IMR-90 (cell line): ENCODE data around the gene FAHD1. TPM values are rescaled to one million over a fixed set of nuclear protein-coding genes. Genes with fewer than 3 reads are reported as not detected.

Experiments
- ATAC-seq: fragments of 200-7000 bp; cut with Tn5 transposase; 2 replicates; pipeline ENCODE4 v1.9.1; 2020; ENCODE audit warnings: low read depth, mild to moderate bottlenecking, moderate library complexity
- BruUV-seq: library from RNA; stranded (reverse); fragments of 400-500 nt; replicated peaks from 2 replicates; lab custom pipeline; 2021; lab: Mats Ljungman, UMichigan
- CTCF ChIA-PET: fragments of 300-600 bp; formaldehyde crosslinking; extraction: SDS; loops from one replicate; lab custom pipeline; 2021; ENCODE audit warnings: antibody characterized with exemption; lab: Yijun Ruan, JAX
- POLR2A ChIA-PET: fragments of 300-600 bp; sonication (Branson Sonifier 250); formaldehyde crosslinking; loops from one replicate; lab custom pipeline; 2022; ENCODE audit warnings: antibody characterized with exemption; ENCODE audit not compliant: unreplicated experiment; lab: Charles Lee
- DNase-seq: peaks from one replicate; pipeline ENCODE4 v3.0.0; 2013
- H2AFZ ChIP-seq: replicated peaks from 2 replicates; pipeline ENCODE3; 2013; ENCODE audit warnings: low read length, mild to moderate bottlenecking; ENCODE audit not compliant: poor library complexity
- H2AK5ac ChIP-seq: 2 replicates; pipeline ENCODE4 v1.6.1; 2013; ENCODE audit warnings: low read depth, low read length, inconsistent platforms
- H2AK9ac ChIP-seq: replicated peaks from 2 replicates; pipeline ENCODE3; 2013; ENCODE audit warnings: mild to moderate bottlenecking, low read depth, low read length, moderate library complexity; ENCODE audit not compliant: poor library complexity
- H2BK120ac ChIP-seq: 2 replicates; pipeline ENCODE4 v1.6.1; 2013; ENCODE audit warnings: low read depth, low read length, inconsistent platforms
- H2BK15ac ChIP-seq: 3 replicates; pipeline ENCODE4 v1.6.1; 2013; ENCODE audit warnings: low read depth, low read length, inconsistent platforms
- H2BK20ac ChIP-seq: 2 replicates; pipeline ENCODE4 v1.6.1; 2013; ENCODE audit warnings: low read depth, mild to moderate bottlenecking, inconsistent platforms, low read length, moderate library complexity
- H2BK5ac ChIP-seq: 2 replicates; pipeline ENCODE4 v1.6.1; 2013; ENCODE audit warnings: mild to moderate bottlenecking, low read depth, low read length, inconsistent platforms; ENCODE audit not compliant: poor library complexity, severe bottlenecking
- H3K14ac ChIP-seq: replicated peaks from 2 replicates; pipeline ENCODE4 v1.6.1; 2013; ENCODE audit warnings: low read depth, low read length, inconsistent platforms
- H3K18ac ChIP-seq: 2 replicates; pipeline ENCODE4 v1.6.1; 2013; ENCODE audit warnings: low read depth, low read length, control low read depth
- H3K23ac ChIP-seq: 2 replicates; pipeline ENCODE4 v1.6.1; 2013; ENCODE audit warnings: low read depth, low read length, inconsistent platforms
- H3K27ac ChIP-seq: 2 replicates; pipeline ENCODE4 v1.5.1; 2013; ENCODE audit warnings: mild to moderate bottlenecking, control low read depth, low read length; ENCODE audit not compliant: insufficient read depth
- H3K27me3 ChIP-seq: 2 replicates; pipeline ENCODE4 v1.6.1; 2013; ENCODE audit warnings: low read length; ENCODE audit not compliant: control insufficient read depth, insufficient read depth
- H3K36me3 ChIP-seq: 2 replicates; pipeline ENCODE4 v1.6.1; 2013; ENCODE audit warnings: low read length, mixed read lengths; ENCODE audit not compliant: control insufficient read depth, insufficient read depth
- H3K4ac ChIP-seq: 2 replicates; pipeline ENCODE4 v1.6.1; 2013; ENCODE audit warnings: low read depth, low read length, inconsistent platforms
- H3K4me1 ChIP-seq: 2 replicates; pipeline ENCODE4 v1.6.1; 2013; ENCODE audit warnings: low read length, mixed read lengths; ENCODE audit not compliant: control insufficient read depth, insufficient read depth
- H3K4me2 ChIP-seq: 2 replicates; pipeline ENCODE4 v1.6.1; 2013; ENCODE audit warnings: low read depth, mild to moderate bottlenecking, control low read depth, low read length, moderate library complexity
- H3K4me3 ChIP-seq: 2 replicates; pipeline ENCODE4 v1.5.1; 2013; ENCODE audit warnings: low read depth, mild to moderate bottlenecking, control low read depth, low read length, moderate library complexity; ENCODE audit not compliant: insufficient read depth
- H3K56ac ChIP-seq: 2 replicates; pipeline ENCODE4 v1.6.1; 2013; ENCODE audit warnings: low read length, inconsistent platforms; ENCODE audit not compliant: insufficient read depth; ENCODE audit errors: extremely low read depth
- H3K79me1 ChIP-seq, 2 experiments: 2 replicates each; pipeline ENCODE4 v1.6.1; 2013; ENCODE audit warnings: low read length in 2 of 2, inconsistent platforms in 1 of 2, low read depth in 1 of 2
- H3K9ac ChIP-seq: 2 replicates; pipeline ENCODE4 v1.6.1; 2013; ENCODE audit warnings: low read depth, low read length, control low read depth
- H3K9me1 ChIP-seq: 2 replicates; pipeline ENCODE4 v1.6.1; 2013; ENCODE audit warnings: low read length, inconsistent platforms; ENCODE audit not compliant: insufficient read depth
- H3K9me3 ChIP-seq: 2 replicates; pipeline ENCODE4 v1.6.1; 2013; ENCODE audit warnings: low read length; ENCODE audit not compliant: control insufficient read depth, insufficient read depth
- H4K20me1 ChIP-seq: 2 replicates; pipeline ENCODE4 v1.6.1; 2013; ENCODE audit warnings: low read length, inconsistent platforms; ENCODE audit not compliant: insufficient read depth
- H4K5ac ChIP-seq: 2 replicates; pipeline ENCODE4 v1.6.1; 2013; ENCODE audit warnings: mild to moderate bottlenecking, low read depth, low read length, control low read depth
- H4K8ac ChIP-seq, 2 experiments: 2 replicates each; pipeline ENCODE4 v1.6.1; 2013; ENCODE audit warnings: low read depth in 2 of 2, low read length in 2 of 2, control low read depth in 1 of 2, inconsistent platforms in 1 of 2
- H4K91ac ChIP-seq: 2 replicates; pipeline ENCODE4 v1.6.1; 2013; ENCODE audit warnings: low read depth, low read length, inconsistent platforms; ENCODE audit not compliant: insufficient read depth
- BHLHE40 ChIP-seq: fragments of 150-350 bp; IDR thresholded peaks from 2 replicates; pipeline ENCODE4 v1.6.1; 2016; ENCODE audit warnings: mild to moderate bottlenecking, low read depth, low read length
- CEBPB ChIP-seq: IDR thresholded peaks from 2 replicates; pipeline ENCODE4 v1.6.1; 2012; ENCODE audit warnings: low read depth, low read length, improper control_type of control experiment
- CHD1 ChIP-seq: IDR thresholded peaks from 2 replicates; pipeline ENCODE4 v1.6.1; 2012; ENCODE audit warnings: low read depth, low read length, improper control_type of control experiment
- MAZ ChIP-seq: IDR thresholded peaks from 2 replicates; pipeline ENCODE4 v1.6.1; 2012; ENCODE audit warnings: low read depth, mild to moderate bottlenecking, low read length, improper control_type of control experiment, moderate library complexity, borderline replicate concordance
- MXI1 ChIP-seq: IDR thresholded peaks from 2 replicates; pipeline ENCODE4 v1.6.1; 2012; ENCODE audit warnings: low read depth, mild to moderate bottlenecking, low read length, moderate library complexity, borderline replicate concordance
- NFE2L2 ChIP-seq: fragments of 150-350 bp; IDR thresholded peaks from 2 replicates; pipeline ENCODE4 v1.6.1; 2016; ENCODE audit warnings: low read depth, mild to moderate bottlenecking, low read length
- POLR2A ChIP-seq: IDR thresholded peaks from 2 replicates; pipeline ENCODE4 v1.6.1; 2012; ENCODE audit warnings: mild to moderate bottlenecking, low read depth, low read length
- RCOR1 ChIP-seq: IDR thresholded peaks from 2 replicates; pipeline ENCODE4 v1.6.1; 2012; ENCODE audit warnings: mild to moderate bottlenecking, low read length, improper control_type of control experiment; ENCODE audit not compliant: insufficient replicate concordance
- RFX5 ChIP-seq: IDR thresholded peaks from 2 replicates; pipeline ENCODE4 v1.8.0; 2012; ENCODE audit warnings: low read depth, mild to moderate bottlenecking, low read length, moderate library complexity
- SMC3 ChIP-seq: fragments of 150-350 bp; IDR thresholded peaks from 2 replicates; pipeline ENCODE4 v1.6.1; 2016; ENCODE audit warnings: low read depth, mild to moderate bottlenecking, antibody characterized with exemption, low read length, moderate library complexity
- WGBS, 2 experiments: methylation state at CpG; one replicate each; pipeline versions ENCODE4 v1.1.5 to v1.1.7; 2013; ENCODE audit warnings: missing lambda C conversion rate in 2 of 2; ENCODE audit not compliant: insufficient read length in 1 of 2; ENCODE audit errors: extremely low coverage in 2 of 2; 5-methylcytosine and 5-hydroxymethylcytosine counted together
- dilution Hi-C: fragments of 300-500 bp; cut with HindIII; formaldehyde crosslinking; loops from one replicate; pipeline ENCODE4 v1.14.3; 2018; ENCODE audit warnings: low sequenced_read_pairs; ENCODE audit not compliant: unreplicated experiment
- in situ Hi-C: fragments of 300-500 bp; cut with MboI; formaldehyde crosslinking; loops from 3 replicates; pipeline ENCODE4 v1.14.3; 2019; ENCODE audit warnings: low sequenced_read_pairs, inconsistent platforms, mixed read lengths
- intact Hi-C: fragments of 100-400 bp; cut with micrococcal nuclease; formaldehyde crosslinking; loops from 2 replicates; pipeline ENCODE4 v1.10.0; 2022
- polyA plus RNA-seq, 3 experiments: library from polyadenylated mRNA; depleted of rRNA; stranded (reverse); fragments of >200 nt; gene quantifications; 2 replicates each; pipeline ENCODE4 v1.2.3, GENCODE V29; 2012; ENCODE audit warnings: low replicate concordance in 1 of 3
- total RNA-seq: library from RNA; depleted of rRNA; stranded (reverse); fragments of >200 nt; gene quantifications from 2 replicates; pipeline ENCODE4 v1.2.3, GENCODE V29; 2012
- TF ChIP-seq, protein P1 (sequence below): fragments of 150-350 bp; IDR thresholded peaks from 2 replicates; pipeline ENCODE4 v1.6.1; 2017; ENCODE audit warnings: mild to moderate bottlenecking, antibody characterized with exemption, low read length, low read depth

Gene FAHD1
- total and polyA plus RNA-seq, 2 of the 4 experiments (the other 2 are of a cell fraction), result 65.3 to 85.9 TPM

GRCh38 chr16:1809281-1809801, 17.7 kb upstream of the FAHD1 start:
- H3K36me3 ChIP-seq, result peaks cover 19% of the 10 kb centered on the region; the same call in 1 of the 2 replicates
- H3K4ac ChIP-seq, result no peak overlapping the region
- DNase-seq, result no peak
- ChIA-PET CTCF (no interaction called here), POLR2A (no interaction called here)
- in situ Hi-C loops (no loop called here), dilution Hi-C loops (no loop called here), intact Hi-C loops (no loop called here)
- no peak overlapping the region for H2BK20ac ChIP-seq
- H3K23ac ChIP-seq, result no peak overlapping the region
- H3K18ac ChIP-seq, result no peak overlapping the region
- no peak overlapping the region for H3K27ac ChIP-seq
- H2BK120ac ChIP-seq, result no peak overlapping the region
- H3K9ac ChIP-seq, result no peak overlapping the region
- no peak overlapping the region for H2AK9ac ChIP-seq
- H2AFZ ChIP-seq, result no peak overlapping the region
- H3K14ac ChIP-seq, result no peak overlapping the region
- no peak overlapping the region for H3K4me3 ChIP-seq
- peaks cover 4% of the 10 kb centered on the region; the same call in 1 of the 2 replicates for H3K4me1 ChIP-seq
- no peak overlapping the region for H2AK5ac ChIP-seq
- H4K5ac ChIP-seq, result no peak overlapping the region
- no peak overlapping the region for H3K4me2 ChIP-seq
- no peak overlapping the region for H4K8ac ChIP-seq
- no peaks in the 10 kb centered on the region for H3K27me3 ChIP-seq
- no peaks in the 10 kb centered on the region for H3K9me1 ChIP-seq
- H3K56ac ChIP-seq, result no peak overlapping the region
- no peak for ATAC-seq
- WGBS, 2 experiments, result 78% methylated on average over 13 of the region's 28 CpGs; no CpG with 5 or more reads in 1 of the 2 experiments
- no peak overlapping the region for H4K91ac ChIP-seq
- no peaks in the 10 kb centered on the region for H3K9me3 ChIP-seq
- no peak overlapping the region for H2BK15ac ChIP-seq
- H2BK5ac ChIP-seq, result no peak overlapping the region
- no TSS peak for BruUV-seq
- H4K20me1 ChIP-seq, result no peaks in the 10 kb centered on the region
- 0 out of 4 replicates have a peak, but pooled peaks cover 0 to 2% of the 10 kb centered on the region in 2 experiments for H3K79me1 ChIP-seq
- TF ChIP-seq RFX5, result no peak
- no peak for TF ChIP-seq POLR2A
- no peak for TF ChIP-seq NFE2L2
- TF ChIP-seq BHLHE40, result no peak
- TF ChIP-seq MXI1, result no peak
- no peak for TF ChIP-seq CEBPB
- TF ChIP-seq, protein P1, sequence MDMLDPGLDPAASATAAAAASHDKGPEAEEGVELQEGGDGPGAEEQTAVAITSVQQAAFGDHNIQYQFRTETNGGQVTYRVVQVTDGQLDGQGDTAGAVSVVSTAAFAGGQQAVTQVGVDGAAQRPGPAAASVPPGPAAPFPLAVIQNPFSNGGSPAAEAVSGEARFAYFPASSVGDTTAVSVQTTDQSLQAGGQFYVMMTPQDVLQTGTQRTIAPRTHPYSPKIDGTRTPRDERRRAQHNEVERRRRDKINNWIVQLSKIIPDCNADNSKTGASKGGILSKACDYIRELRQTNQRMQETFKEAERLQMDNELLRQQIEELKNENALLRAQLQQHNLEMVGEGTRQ, result no peak
- TF ChIP-seq MAZ, result no peak
- no peak for TF ChIP-seq RCOR1
- no peak for TF ChIP-seq CHD1
- TF ChIP-seq SMC3, result no peak
